ENCODE data around the gene VRTN.
A peak's percentile ranks its signal among the peaks of the same experiment; 100 is the strongest.

VRTN gene

GRCh38 chr14:74400031-74400685, 51.9 kb downstream of the VRTN start:
- peak; percentile 63 for DNase-seq

- DNase-seq, result no peak
Measured at GRCh38 chr14:74400919-74401503, 52.7 kb downstream of the VRTN start.

- peak; percentile 22 for DNase-seq
Measured at GRCh38 chr14:74401504-74402241, 53.4 kb downstream of the VRTN start.

GRCh38 chr14:74402401-74403251, 54.4 kb downstream of the VRTN start:
- no peak for DNase-seq

GRCh38 chr14:74403619-74404417, 55.5 kb downstream of the VRTN start:
- no peak for DNase-seq

GRCh38 chr14:74404435-74404834, 56.2 kb downstream of the VRTN start:
- no peak for DNase-seq

- DNase-seq, result no peak
Measured at GRCh38 chr14:74405663-74406062, 57.4 kb downstream of the VRTN start.

- DNase-seq, result no peak
Measured at GRCh38 chr14:74407021-74407800, 58.9 kb downstream of the VRTN start.

- no peak for DNase-seq
Measured at GRCh38 chr14:74407801-74408154, 59.5 kb downstream of the VRTN start.

- DNase-seq, result no peak
Measured at GRCh38 chr14:74408870-74409269, 60.6 kb downstream of the VRTN start.

GRCh38 chr14:74409441-74409840, 61.2 kb downstream of the VRTN start:
- DNase-seq, result no peak
